Measurements from ENCODE around the gene LRMDA. TPM values are rescaled to one million over a fixed set of nuclear protein-coding genes. Genes with fewer than 3 reads are reported as not detected.

LRMDA gene
- total and polyA plus RNA-seq, 12 donors, result 30.7 to 132 (median 78.1) TPM

GRCh38 chr10:75495434-75496190, 64.2 kb downstream of the LRMDA start:
- 31 to 42% (median 36%) methylated on average over 4 of the region's 4 CpGs for WGBS, 4 donors

DNA sequence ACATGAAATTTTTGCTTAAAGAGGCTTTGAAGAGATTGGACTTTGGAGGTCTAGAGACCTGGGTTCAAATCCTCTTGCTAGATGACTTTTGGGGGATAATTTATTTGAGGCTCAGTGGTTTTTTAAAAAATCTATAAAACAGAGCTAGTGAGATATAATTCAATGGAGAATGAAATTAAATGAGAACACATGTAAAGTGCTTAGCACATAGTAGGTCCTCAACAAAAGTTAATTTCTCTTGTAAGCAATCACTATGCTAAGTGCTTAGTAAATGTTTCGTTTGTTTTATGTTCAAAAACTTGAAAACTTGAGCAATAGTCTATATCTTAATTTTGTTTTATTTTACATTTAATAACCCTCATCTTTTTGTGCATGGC, 64.8 kb downstream of the LRMDA start:
- 86 to 97% (median 93%) methylated on average over 1 of the region's 1 CpG for WGBS, 4 donors
- DNase-seq, result no peak
- H3K9me3 ChIP-seq (replicated peaks in 1 of 3), result no peaks in the 10 kb centered on the region
- no peak overlapping the region for H3K4me3 ChIP-seq
- H3K27me3 ChIP-seq, result no peaks in the 10 kb centered on the region
- peak overlapping the region in 4 of 5 donors; percentile 6 to 89 (median 71) for H3K27ac ChIP-seq
- intact Hi-C loops (cut with DNase I), result loop anchor here in 1 of 2 donors (10.0 kb wide), 1 partner anchor 91 kb away; the partner anchor contains the start of gene ZNF503
- no peaks in the 10 kb centered on the region for H3K36me3 ChIP-seq (replicated peaks in 1 of 2)
- H3K4me1 ChIP-seq (replicated peaks in 1 of 2), result peaks cover 14 to 33% of the 10 kb centered on the region in 2 donors
- TF ChIP-seq, protein P1, sequence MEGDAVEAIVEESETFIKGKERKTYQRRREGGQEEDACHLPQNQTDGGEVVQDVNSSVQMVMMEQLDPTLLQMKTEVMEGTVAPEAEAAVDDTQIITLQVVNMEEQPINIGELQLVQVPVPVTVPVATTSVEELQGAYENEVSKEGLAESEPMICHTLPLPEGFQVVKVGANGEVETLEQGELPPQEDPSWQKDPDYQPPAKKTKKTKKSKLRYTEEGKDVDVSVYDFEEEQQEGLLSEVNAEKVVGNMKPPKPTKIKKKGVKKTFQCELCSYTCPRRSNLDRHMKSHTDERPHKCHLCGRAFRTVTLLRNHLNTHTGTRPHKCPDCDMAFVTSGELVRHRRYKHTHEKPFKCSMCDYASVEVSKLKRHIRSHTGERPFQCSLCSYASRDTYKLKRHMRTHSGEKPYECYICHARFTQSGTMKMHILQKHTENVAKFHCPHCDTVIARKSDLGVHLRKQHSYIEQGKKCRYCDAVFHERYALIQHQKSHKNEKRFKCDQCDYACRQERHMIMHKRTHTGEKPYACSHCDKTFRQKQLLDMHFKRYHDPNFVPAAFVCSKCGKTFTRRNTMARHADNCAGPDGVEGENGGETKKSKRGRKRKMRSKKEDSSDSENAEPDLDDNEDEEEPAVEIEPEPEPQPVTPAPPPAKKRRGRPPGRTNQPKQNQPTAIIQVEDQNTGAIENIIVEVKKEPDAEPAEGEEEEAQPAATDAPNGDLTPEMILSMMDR (IDR thresholded peaks at IDR 0.05), result no peak
- no peak for TF ChIP-seq POLR2A (IDR thresholded peaks at IDR 0.05)

More at GRCh38 chr10:75495434-75496190, 64.2 kb downstream of the LRMDA start:
- Histone ChIP-seq H3K27me3 (no peaks in the 10 kb centered on the region), H3K4me1 (replicated peaks in 1 of 2) (peaks cover 14 to 33% of the 10 kb centered on the region in 2 donors), H3K4me3 (no peak overlapping the region), H3K9me3 (replicated peaks in 1 of 3) (no peaks in the 10 kb centered on the region), H3K27ac (peak overlapping the region; percentile 11 to 89 (median 66)), H3K36me3 (replicated peaks in 1 of 2) (no peaks in the 10 kb centered on the region)
- intact Hi-C loops (cut with DNase I), result loop anchor here in 1 of 2 donors (10.0 kb wide), 1 partner anchor 91 kb away; the partner anchor contains the start of gene ZNF503
- peak; percentile 55 to 87 (median 70) for DNase-seq
- TF ChIP-seq, protein P1 (IDR thresholded peaks at IDR 0.05), result no peak
- no peak for TF ChIP-seq POLR2A (IDR thresholded peaks at IDR 0.05)

- peak; percentile 85 to 94 (median 92) for DNase-seq
These were observed 66.8 kb downstream of the LRMDA start for GRCh38 chr10:75497997-75498883.

More at GRCh38 chr10:75497997-75498883, 66.8 kb downstream of the LRMDA start:
- H3K9me3 ChIP-seq (replicated peaks in 1 of 3), result no peaks in the 10 kb centered on the region
- WGBS, 4 donors, result 47 to 58% (median 52%) methylated on average over 15 of the region's 15 CpGs
- no peaks in the 10 kb centered on the region for H3K36me3 ChIP-seq (replicated peaks in 1 of 2)
- no peak overlapping the region for H3K4me3 ChIP-seq
- intact Hi-C loops (cut with DNase I), result loop anchor here in 1 of 2 donors (10.0 kb wide), 1 partner anchor 93 kb away; the partner anchor contains the start of gene ZNF503
- no peaks in the 10 kb centered on the region for H3K27me3 ChIP-seq
- H3K27ac ChIP-seq, result peak overlapping the region; percentile 27 to 82 (median 65)
- peak in 1 of 2 donors; percentile 34 for TF ChIP-seq POLR2A (IDR thresholded peaks at IDR 0.05)
- TF ChIP-seq, protein P1 (IDR thresholded peaks at IDR 0.05), result no peak
- H3K4me1 ChIP-seq (replicated peaks in 1 of 2), result peaks cover 14 to 33% of the 10 kb centered on the region in 2 donors

All from adrenal gland (tissue), 12 donors.